Measurements from ENCODE around the gene CLNS1A.
"Not testable (repeated sequence)": the region's sequence is repeated elsewhere in the genome, so short reads cannot be mapped to it uniquely, and the experiment has no call there.

CLNS1A gene

GRCh38 chr11:77617892-77618291 is 19.7 kb downstream of the CLNS1A start:
- DNase-seq, result no peak

- DNase-seq, result no peak
These were observed 25.7 kb downstream of the CLNS1A start for GRCh38 chr11:77611921-77612320.

GRCh38 chr11:77609234-77609633 is 28.4 kb downstream of the CLNS1A start:
- DNase-seq, result no peak

- no peak for DNase-seq
These were observed 33.3 kb downstream of the CLNS1A start for GRCh38 chr11:77604281-77604680.

GRCh38 chr11:77602381-77603088 is 35.1 kb downstream of the CLNS1A start:
- no peak for DNase-seq

GRCh38 chr11:77598195-77598594 is 39.4 kb downstream of the CLNS1A start:
- DNase-seq, result no peak

GRCh38 chr11:77596626-77597025 is 41.0 kb downstream of the CLNS1A start:
- no peak for DNase-seq

- no peak for DNase-seq
These were observed 43.7 kb downstream of the CLNS1A start for GRCh38 chr11:77593883-77594282.

GRCh38 chr11:77592727-77593126 is 44.9 kb downstream of the CLNS1A start:
- DNase-seq, result no peak

GRCh38 chr11:77590194-77590782 is 47.3 kb downstream of the CLNS1A start:
- DNase-seq, result no peak

- DNase-seq, result peak; percentile 70
These were observed 47.9 kb downstream of the CLNS1A start, which contains the start of gene AQP11 for GRCh38 chr11:77589521-77590193. TSS of gene AQP11 (plus strand) at chr11:77589953. CDS start at chr11:77589993, 40 bp downstream.

GRCh38 chr11:77589181-77589520 is 48.4 kb downstream of the CLNS1A start:
- no peak for DNase-seq

- no peak for DNase-seq
These were observed 56.8 kb downstream of the CLNS1A start for GRCh38 chr11:77580712-77581337.

GRCh38 chr11:77575428-77575827 is 62.2 kb downstream of the CLNS1A start:
- DNase-seq, result not testable (repeated sequence)

GRCh38 chr11:77570896-77571295 is 66.7 kb downstream of the CLNS1A start:
- DNase-seq, result not testable (repeated sequence)

- DNase-seq, result no peak
These were observed 67.9 kb downstream of the CLNS1A start for GRCh38 chr11:77569676-77570070.

GRCh38 chr11:77568916-77569675 is 68.5 kb downstream of the CLNS1A start:
- DNase-seq, result no peak

- no peak for DNase-seq
These were observed 69.3 kb downstream of the CLNS1A start for GRCh38 chr11:77568306-77568705.
